Epithelial cell of esophagus (primary cell): ENCODE measurements around the gene CNEP1R1.
A peak's percentile ranks its signal among the peaks of the same experiment; 100 is the strongest.

ENCODE experiments used
- DNase-seq: peaks from one replicate; pipeline ENCODE4 v3.0.0; 2010; ENCODE audit warnings: low read depth
- H3K4me3 ChIP-seq: 2 replicates; pipeline ENCODE4 v1.5.1; 2011; ENCODE audit warnings: mild to moderate bottlenecking, low read length, control low read depth
- TF ChIP-seq, protein P1 (sequence below): IDR thresholded peaks from 2 replicates; pipeline ENCODE4 v1.5.1; 2011; ENCODE audit warnings: low read depth, mild to moderate bottlenecking, low read length, control low read depth, inconsistent platforms; ENCODE audit not compliant: insufficient read depth; ENCODE audit errors: missing control alignments

CNEP1R1 gene

DNA sequence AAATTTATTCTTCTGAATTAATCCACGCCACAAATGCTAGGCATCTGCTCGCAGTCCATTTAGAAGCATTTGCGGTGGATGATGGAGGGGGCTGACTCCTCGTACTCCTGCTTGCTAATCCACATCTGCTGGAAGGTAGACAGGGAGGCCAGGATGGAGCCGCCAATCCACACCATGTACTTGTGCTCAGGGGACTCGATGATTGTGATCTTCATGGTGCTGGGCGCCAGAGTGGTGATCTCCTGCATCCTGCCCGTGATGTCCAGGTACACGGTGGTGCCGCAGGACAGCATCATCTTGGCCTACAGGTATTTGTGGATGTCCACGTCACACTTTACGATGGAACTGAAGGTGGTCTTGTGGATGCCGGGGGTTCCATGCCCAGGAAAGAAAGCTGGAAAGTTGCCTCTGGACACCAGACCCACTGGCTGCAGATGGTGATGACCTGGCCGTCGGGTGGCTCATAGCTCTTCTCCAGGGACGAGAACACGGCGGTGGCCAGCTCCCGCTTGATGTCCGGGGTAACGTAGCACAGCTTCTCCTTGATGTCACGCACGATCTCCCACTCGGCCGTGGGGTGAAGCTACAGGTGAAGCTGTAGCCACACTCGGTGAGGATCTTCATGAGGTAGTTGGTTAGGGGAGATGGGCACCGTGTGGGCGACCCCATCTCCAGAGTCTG is 33.2 kb downstream of the CNEP1R1 start:
- H3K4me3 ChIP-seq: no peak overlapping the region
- no peak for DNase-seq
- TF ChIP-seq, protein P1, sequence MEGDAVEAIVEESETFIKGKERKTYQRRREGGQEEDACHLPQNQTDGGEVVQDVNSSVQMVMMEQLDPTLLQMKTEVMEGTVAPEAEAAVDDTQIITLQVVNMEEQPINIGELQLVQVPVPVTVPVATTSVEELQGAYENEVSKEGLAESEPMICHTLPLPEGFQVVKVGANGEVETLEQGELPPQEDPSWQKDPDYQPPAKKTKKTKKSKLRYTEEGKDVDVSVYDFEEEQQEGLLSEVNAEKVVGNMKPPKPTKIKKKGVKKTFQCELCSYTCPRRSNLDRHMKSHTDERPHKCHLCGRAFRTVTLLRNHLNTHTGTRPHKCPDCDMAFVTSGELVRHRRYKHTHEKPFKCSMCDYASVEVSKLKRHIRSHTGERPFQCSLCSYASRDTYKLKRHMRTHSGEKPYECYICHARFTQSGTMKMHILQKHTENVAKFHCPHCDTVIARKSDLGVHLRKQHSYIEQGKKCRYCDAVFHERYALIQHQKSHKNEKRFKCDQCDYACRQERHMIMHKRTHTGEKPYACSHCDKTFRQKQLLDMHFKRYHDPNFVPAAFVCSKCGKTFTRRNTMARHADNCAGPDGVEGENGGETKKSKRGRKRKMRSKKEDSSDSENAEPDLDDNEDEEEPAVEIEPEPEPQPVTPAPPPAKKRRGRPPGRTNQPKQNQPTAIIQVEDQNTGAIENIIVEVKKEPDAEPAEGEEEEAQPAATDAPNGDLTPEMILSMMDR: no peak

DNA sequence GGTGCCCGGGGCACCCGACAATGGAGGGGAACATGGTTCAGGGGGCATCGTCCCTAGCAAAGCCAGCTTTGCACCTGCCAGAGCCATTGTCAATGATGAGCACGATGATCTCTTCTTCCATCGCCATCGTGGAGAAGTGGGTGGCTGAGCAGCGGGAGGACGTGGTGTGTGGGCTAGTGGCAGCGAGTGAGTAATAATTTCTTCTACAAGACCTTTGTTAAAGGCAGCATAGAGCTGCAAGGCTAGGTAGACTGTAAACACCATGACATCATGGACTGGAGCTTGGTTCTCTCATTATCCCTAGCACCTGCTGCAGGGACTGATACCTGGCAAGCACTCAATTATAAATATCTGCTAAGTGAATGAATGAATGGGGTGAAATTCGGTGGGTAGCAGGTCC is 34.1 kb downstream of the CNEP1R1 start:
- no peak for DNase-seq

DNA sequence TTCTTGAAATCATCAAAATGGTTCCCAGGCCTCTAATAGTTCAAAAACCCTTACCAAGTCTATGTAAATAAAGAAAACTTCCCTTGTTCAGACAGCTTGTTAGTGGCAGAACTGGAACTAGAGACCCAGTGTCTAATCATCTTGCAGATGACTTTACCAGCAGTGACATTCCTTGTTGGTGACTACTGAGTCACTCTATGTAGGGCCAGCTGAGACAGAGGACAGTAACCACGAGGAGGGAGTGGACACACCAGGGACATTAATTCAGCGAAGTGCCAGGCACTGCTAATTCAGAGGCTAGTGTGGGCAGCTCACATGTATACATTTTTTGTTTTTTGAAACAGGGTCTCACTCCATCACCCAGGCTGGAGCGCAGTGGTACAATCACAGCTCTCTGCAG is 34.6 kb downstream of the CNEP1R1 start:
- H3K4me3 ChIP-seq: no peak overlapping the region
- DNase-seq: no peak
- TF ChIP-seq, protein P1: no peak

More for the DNA sequence above, 34.1 kb downstream of the CNEP1R1 start:
- TF ChIP-seq, protein P1: no peak
- no peak overlapping the region for H3K4me3 ChIP-seq

DNA sequence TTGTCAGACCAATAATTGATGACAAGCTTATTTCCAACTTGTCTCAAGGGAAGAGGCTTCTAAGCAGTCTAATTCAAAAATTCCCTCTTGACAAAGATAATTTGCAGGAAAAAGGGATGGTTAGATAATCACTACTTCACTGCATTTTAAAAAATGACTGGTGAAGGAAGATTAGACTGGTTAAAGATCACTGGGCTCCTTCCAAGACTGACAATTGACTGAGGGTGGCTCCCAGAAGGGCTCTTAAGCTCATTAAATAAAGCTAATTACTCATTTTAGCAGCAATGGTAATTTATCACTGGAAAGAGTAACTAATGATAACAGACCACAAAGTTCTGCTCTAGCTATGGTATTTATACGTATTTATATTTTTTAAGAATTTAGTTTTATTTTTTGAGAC is 36.3 kb downstream of the CNEP1R1 start:
- H3K4me3 ChIP-seq: no peak overlapping the region
- TF ChIP-seq, protein P1: no peak
- DNase-seq: no peak

DNA sequence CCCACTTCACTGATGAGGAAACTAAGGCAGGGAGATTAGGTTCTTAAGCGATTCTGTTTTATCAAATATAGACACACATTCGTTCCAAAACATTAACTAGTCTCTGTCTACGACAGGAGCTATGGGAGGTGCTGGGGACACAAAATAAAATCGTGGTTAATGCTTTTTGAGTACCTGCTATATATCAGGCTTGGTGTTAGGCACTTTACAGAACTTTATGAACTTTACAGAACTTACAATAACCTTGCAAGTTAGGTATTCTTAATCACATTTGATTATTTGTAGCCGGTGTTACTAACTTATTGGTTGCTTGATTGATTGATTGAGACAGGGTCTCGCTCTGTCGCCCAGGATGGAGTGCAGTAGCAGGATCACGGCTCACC is 40.2 kb downstream of the CNEP1R1 start:
- TF ChIP-seq, protein P1: no peak
- DNase-seq: no peak
- peak overlapping the region; percentile 40 for H3K4me3 ChIP-seq

DNA sequence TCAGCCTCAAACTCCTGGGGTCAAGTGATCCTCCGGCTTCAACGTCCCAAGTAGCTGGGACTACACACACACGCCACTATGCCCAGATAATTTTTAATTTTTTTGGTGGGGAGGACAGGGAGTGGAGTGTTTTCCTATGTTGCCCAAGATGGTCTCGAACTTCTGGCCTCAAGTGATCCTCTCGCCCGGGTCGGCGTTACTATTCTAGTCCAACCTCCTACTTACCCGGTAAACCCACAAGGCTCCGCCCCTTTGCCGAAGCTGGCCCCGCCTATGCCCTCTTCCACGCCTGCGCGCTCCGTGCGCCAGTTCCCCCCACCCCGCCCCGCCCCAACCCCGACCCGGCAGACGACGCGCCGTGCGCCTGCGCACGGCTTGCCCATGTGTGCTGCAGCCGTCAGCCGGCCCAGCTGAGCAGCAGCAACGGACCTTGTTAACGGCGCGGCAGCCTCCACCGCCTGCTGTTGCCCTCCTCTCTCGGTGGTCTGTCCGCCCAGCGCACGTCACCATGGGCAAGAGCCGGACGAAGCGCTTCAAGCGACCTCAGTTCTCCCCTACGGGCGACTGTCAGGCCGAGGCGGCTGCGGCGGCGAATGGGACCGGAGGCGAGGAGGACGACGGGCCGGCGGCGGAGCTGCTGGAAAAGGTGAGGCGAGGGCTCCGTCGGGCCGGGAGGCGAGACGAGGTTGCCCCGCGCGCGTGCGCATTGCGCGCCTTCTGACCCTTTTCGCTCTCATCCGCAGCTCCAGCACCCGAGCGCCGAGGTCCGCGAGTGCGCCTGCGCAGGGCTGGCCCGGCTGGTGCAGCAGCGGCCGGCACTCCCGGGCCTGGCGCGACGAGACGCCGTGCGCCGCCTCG is 40.8 kb downstream of the CNEP1R1 start, which contains the start of gene HEATR3:
Gene HEATR3, plus strand, starts transcription at position 347 of the 858 bp plus-strand sequence. Its CDS starts 162 bp downstream, at position 509.
- TF ChIP-seq, protein P1: no peak
- peak; percentile 95 for DNase-seq
- peak within 1 kb of the TSS; percentile 88 for H3K4me3 ChIP-seq
